Right lobe of liver (tissue), 4 donors: ENCODE results near the gene NRIP1.

Experiments
- POLR2A ChIP-seq: fragments of 450-650 bp; IDR thresholded peaks from one replicate; pipeline ENCODE4 v1.6.1; 2017; ENCODE audit warnings: antibody characterized with exemption, mild to moderate bottlenecking
- TF ChIP-seq, protein P1 (sequence below), 4 donors: fragments of 200-600 bp in 3 of 4; fragments of 450-650 bp in 1 of 4; IDR thresholded peaks; one replicate each; pipeline versions ENCODE4 v1.5.1 to v1.8.0; 2016 to 2022; ENCODE audit warnings: antibody characterized with exemption in 4 of 4, mild to moderate bottlenecking in 2 of 4
- donor health status: DM: no; HTN: no; CAD: no.
- donor health status: DM: no; HTN: no; CAD: no.
- donor health status: DM: no; HTN: yes; CAD: no.

GRCh38 chr21:15003463-15004135, 61.2 kb downstream of the NRIP1 start:
- TF ChIP-seq, protein P1, sequence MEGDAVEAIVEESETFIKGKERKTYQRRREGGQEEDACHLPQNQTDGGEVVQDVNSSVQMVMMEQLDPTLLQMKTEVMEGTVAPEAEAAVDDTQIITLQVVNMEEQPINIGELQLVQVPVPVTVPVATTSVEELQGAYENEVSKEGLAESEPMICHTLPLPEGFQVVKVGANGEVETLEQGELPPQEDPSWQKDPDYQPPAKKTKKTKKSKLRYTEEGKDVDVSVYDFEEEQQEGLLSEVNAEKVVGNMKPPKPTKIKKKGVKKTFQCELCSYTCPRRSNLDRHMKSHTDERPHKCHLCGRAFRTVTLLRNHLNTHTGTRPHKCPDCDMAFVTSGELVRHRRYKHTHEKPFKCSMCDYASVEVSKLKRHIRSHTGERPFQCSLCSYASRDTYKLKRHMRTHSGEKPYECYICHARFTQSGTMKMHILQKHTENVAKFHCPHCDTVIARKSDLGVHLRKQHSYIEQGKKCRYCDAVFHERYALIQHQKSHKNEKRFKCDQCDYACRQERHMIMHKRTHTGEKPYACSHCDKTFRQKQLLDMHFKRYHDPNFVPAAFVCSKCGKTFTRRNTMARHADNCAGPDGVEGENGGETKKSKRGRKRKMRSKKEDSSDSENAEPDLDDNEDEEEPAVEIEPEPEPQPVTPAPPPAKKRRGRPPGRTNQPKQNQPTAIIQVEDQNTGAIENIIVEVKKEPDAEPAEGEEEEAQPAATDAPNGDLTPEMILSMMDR (IDR thresholded peaks at IDR 0.05): no peak
- no peak for TF ChIP-seq POLR2A
